ENCODE measurements around the gene HPSE2.

HPSE2 gene

GRCh38 chr10:98524124-98524523 lies 711.5 kb downstream of the HPSE2 start:
- Histone ChIP-seq H3K27ac (ENCODE audit: low read length) (no peak overlapping the region), H3K9me3 (ENCODE audit: insufficient read depth, low read length) (no peaks in the 10 kb centered on the region), H3K4me3 (ENCODE audit: low read length) (no peak overlapping the region), H3K9ac (ENCODE audit: low read length) (no peak overlapping the region), H3K79me2 (ENCODE audit: low read length) (no peaks in the 10 kb centered on the region), H2AFZ (ENCODE audit: low read depth, low read length) (no peak overlapping the region), H3K4me1 (ENCODE audit: low read length) (no peaks in the 10 kb centered on the region), H3K27me3 (ENCODE audit: low read depth, low read length) (no peaks in the 10 kb centered on the region), H4K20me1 (ENCODE audit: insufficient read depth, low read length) (no peaks in the 10 kb centered on the region), H3K36me3 (replicated peaks; ENCODE audit: low read depth, low read length) (no peaks in the 10 kb centered on the region), H3K4me2 (ENCODE audit: low read length) (no peak overlapping the region)
- no peak for TF ChIP-seq EZH2phosphoT487 (IDR thresholded peaks at IDR 0.05; ENCODE audit: low read depth)

- TF ChIP-seq EZH2phosphoT487 (IDR thresholded peaks at IDR 0.05; ENCODE audit: low read depth) (no peak), CTCF (IDR thresholded peaks at IDR 0.05; ENCODE audit: low read depth, low read length) (no peak)
- H3K9me3 ChIP-seq (ENCODE audit: insufficient read depth, low read length), result no peaks in the 10 kb centered on the region
- no peaks in the 10 kb centered on the region for H3K79me2 ChIP-seq (ENCODE audit: low read length)
- no peak overlapping the region for H3K9ac ChIP-seq (ENCODE audit: low read length)
- H3K4me3 ChIP-seq (ENCODE audit: low read length), result no peak overlapping the region
- no peak overlapping the region for H3K27ac ChIP-seq (ENCODE audit: low read length)
- no peaks in the 10 kb centered on the region for H3K36me3 ChIP-seq (replicated peaks; ENCODE audit: low read depth, low read length)
- H2AFZ ChIP-seq (ENCODE audit: low read depth, low read length), result no peak overlapping the region
- H3K4me2 ChIP-seq (ENCODE audit: low read length), result no peak overlapping the region
- no peaks in the 10 kb centered on the region for H3K4me1 ChIP-seq (ENCODE audit: low read length)
- H4K20me1 ChIP-seq (ENCODE audit: insufficient read depth, low read length), result no peaks in the 10 kb centered on the region
- no peaks in the 10 kb centered on the region for H3K27me3 ChIP-seq (ENCODE audit: low read depth, low read length)
Observed at GRCh38 chr10:98519841-98520240, 715.8 kb downstream of the HPSE2 start.

GRCh38 chr10:98517672-98518071 lies 718.0 kb downstream of the HPSE2 start:
- Histone ChIP-seq H3K9me3 (ENCODE audit: insufficient read depth, low read length) (no peaks in the 10 kb centered on the region), H3K79me2 (ENCODE audit: low read length) (no peaks in the 10 kb centered on the region), H3K9ac (ENCODE audit: low read length) (no peak overlapping the region), H3K36me3 (replicated peaks; ENCODE audit: low read depth, low read length) (no peaks in the 10 kb centered on the region), H3K4me2 (ENCODE audit: low read length) (no peak overlapping the region), H3K27ac (ENCODE audit: low read length) (no peak overlapping the region), H2AFZ (ENCODE audit: low read depth, low read length) (no peak overlapping the region), H4K20me1 (ENCODE audit: insufficient read depth, low read length) (no peaks in the 10 kb centered on the region), H3K4me1 (ENCODE audit: low read length) (no peaks in the 10 kb centered on the region), H3K4me3 (ENCODE audit: low read length) (no peak overlapping the region), H3K27me3 (ENCODE audit: low read depth, low read length) (no peaks in the 10 kb centered on the region)
- no peak for TF ChIP-seq CTCF (IDR thresholded peaks at IDR 0.05; ENCODE audit: low read depth, low read length)
- no peak for TF ChIP-seq EZH2phosphoT487 (IDR thresholded peaks at IDR 0.05; ENCODE audit: low read depth)

- Histone ChIP-seq H4K20me1 (ENCODE audit: insufficient read depth, low read length) (no peaks in the 10 kb centered on the region), H3K27me3 (ENCODE audit: low read depth, low read length) (no peaks in the 10 kb centered on the region), H3K4me3 (ENCODE audit: low read length) (no peak overlapping the region), H3K4me2 (ENCODE audit: low read length) (no peak overlapping the region), H2AFZ (ENCODE audit: low read depth, low read length) (no peak overlapping the region), H3K79me2 (ENCODE audit: low read length) (no peaks in the 10 kb centered on the region), H3K4me1 (ENCODE audit: low read length) (no peaks in the 10 kb centered on the region), H3K36me3 (replicated peaks; ENCODE audit: low read depth, low read length) (no peaks in the 10 kb centered on the region), H3K27ac (ENCODE audit: low read length) (no peak overlapping the region), H3K9me3 (ENCODE audit: insufficient read depth, low read length) (no peaks in the 10 kb centered on the region), H3K9ac (ENCODE audit: low read length) (no peak overlapping the region)
- TF ChIP-seq CTCF (IDR thresholded peaks at IDR 0.05; ENCODE audit: low read depth, low read length), result no peak
- TF ChIP-seq EZH2phosphoT487 (IDR thresholded peaks at IDR 0.05; ENCODE audit: low read depth), result no peak
Observed at GRCh38 chr10:98516352-98516751, 719.3 kb downstream of the HPSE2 start.

GRCh38 chr10:98513704-98514103 lies 721.9 kb downstream of the HPSE2 start:
- Histone ChIP-seq H3K27me3 (ENCODE audit: low read depth, low read length) (no peaks in the 10 kb centered on the region), H3K4me3 (ENCODE audit: low read length) (no peak overlapping the region), H3K9me3 (ENCODE audit: insufficient read depth, low read length) (no peaks in the 10 kb centered on the region), H4K20me1 (ENCODE audit: insufficient read depth, low read length) (no peaks in the 10 kb centered on the region), H3K9ac (ENCODE audit: low read length) (no peak overlapping the region), H3K36me3 (replicated peaks; ENCODE audit: low read depth, low read length) (no peaks in the 10 kb centered on the region), H2AFZ (ENCODE audit: low read depth, low read length) (no peak overlapping the region), H3K79me2 (ENCODE audit: low read length) (no peaks in the 10 kb centered on the region), H3K4me2 (ENCODE audit: low read length) (no peak overlapping the region), H3K27ac (ENCODE audit: low read length) (no peak overlapping the region), H3K4me1 (ENCODE audit: low read length) (no peaks in the 10 kb centered on the region)
- TF ChIP-seq CTCF (IDR thresholded peaks at IDR 0.05; ENCODE audit: low read depth, low read length) (no peak), EZH2phosphoT487 (IDR thresholded peaks at IDR 0.05; ENCODE audit: low read depth) (no peak)
